ENCODE measurements around the gene DYDC2.

- TF ChIP-seq, protein P1, sequence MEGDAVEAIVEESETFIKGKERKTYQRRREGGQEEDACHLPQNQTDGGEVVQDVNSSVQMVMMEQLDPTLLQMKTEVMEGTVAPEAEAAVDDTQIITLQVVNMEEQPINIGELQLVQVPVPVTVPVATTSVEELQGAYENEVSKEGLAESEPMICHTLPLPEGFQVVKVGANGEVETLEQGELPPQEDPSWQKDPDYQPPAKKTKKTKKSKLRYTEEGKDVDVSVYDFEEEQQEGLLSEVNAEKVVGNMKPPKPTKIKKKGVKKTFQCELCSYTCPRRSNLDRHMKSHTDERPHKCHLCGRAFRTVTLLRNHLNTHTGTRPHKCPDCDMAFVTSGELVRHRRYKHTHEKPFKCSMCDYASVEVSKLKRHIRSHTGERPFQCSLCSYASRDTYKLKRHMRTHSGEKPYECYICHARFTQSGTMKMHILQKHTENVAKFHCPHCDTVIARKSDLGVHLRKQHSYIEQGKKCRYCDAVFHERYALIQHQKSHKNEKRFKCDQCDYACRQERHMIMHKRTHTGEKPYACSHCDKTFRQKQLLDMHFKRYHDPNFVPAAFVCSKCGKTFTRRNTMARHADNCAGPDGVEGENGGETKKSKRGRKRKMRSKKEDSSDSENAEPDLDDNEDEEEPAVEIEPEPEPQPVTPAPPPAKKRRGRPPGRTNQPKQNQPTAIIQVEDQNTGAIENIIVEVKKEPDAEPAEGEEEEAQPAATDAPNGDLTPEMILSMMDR (IDR thresholded peaks at IDR 0.05) = no peak
- TF ChIP-seq ZFX (IDR thresholded peaks at IDR 0.05; ENCODE audit: borderline replicate concordance) = no peak
Observed at GRCh38 chr10:80409121-80409520, 52.5 kb downstream of the DYDC2 start.

Measured in 22Rv1 (cell line).